ENCODE measurements around the gene CYP26A1. TPM values are rescaled to one million over a fixed set of nuclear protein-coding genes. Genes with fewer than 3 reads are reported as not detected.

Gene CYP26A1
- total RNA-seq, 1 experiment from 2014 or later = 0.17 TPM

GRCh38 chr10:93121311-93121710, 47.6 kb downstream of the CYP26A1 start:
- H4K20me1 ChIP-seq (ENCODE audit: insufficient read depth) = no peaks in the 10 kb centered on the region
- no peaks in the 10 kb centered on the region for H3K9me2 ChIP-seq (ENCODE audit: insufficient read depth)
- peaks cover 0 to 7% of the 10 kb centered on the region in 2 experiments; a peak in 2 of 4 replicates for H3K9me3 ChIP-seq (ENCODE audit: control insufficient read depth in 1 of 2, insufficient read depth in 1 of 2, low read depth in 1 of 2, low read length in 2 of 2)
- intact Hi-C loops (cut with micrococcal nuclease) = no loop called here
- ChIA-PET RAD21 (ENCODE audit: low non-redundant PET in 1 of 2, low total read pairs in 2 of 2, uncharacterized antibody in 2 of 2, unreplicated experiment in 2 of 2) (no interaction called here), POLR2A (no interaction called here), CTCF (no interaction called here)
- no peaks in the 10 kb centered on the region for H3K4me1 ChIP-seq (ENCODE audit: control insufficient read depth in 1 of 2, insufficient read depth in 2 of 2, low read length in 2 of 2)
- H3K79me2 ChIP-seq (ENCODE audit: insufficient read depth, low read length) = no peaks in the 10 kb centered on the region
- no peak for TF ChIP-seq FOSL1 (IDR thresholded peaks at IDR 0.05; ENCODE audit: low read depth)
- TF ChIP-seq POLR2A (IDR thresholded peaks at IDR 0.05; ENCODE audit: borderline replicate concordance, extremely low read depth, insufficient read depth, insufficient read length) = no peak
- TF ChIP-seq SIN3A (IDR thresholded peaks at IDR 0.05; ENCODE audit: low read depth) = no peak
- no peak for TF ChIP-seq EGR1 (IDR thresholded peaks at IDR 0.05; ENCODE audit: low read depth)
- no peak for TF ChIP-seq CBX3 (IDR thresholded peaks at IDR 0.05; ENCODE audit: low read depth)
- no peak for TF ChIP-seq RAD21 (IDR thresholded peaks at IDR 0.05; ENCODE audit: low read depth)
- H3K9ac ChIP-seq (ENCODE audit: low read length) = no peak overlapping the region
- BruUV-seq (replicated peaks) = no TSS peak
- DNase-seq (ENCODE audit: low read depth, low spot score) (no peak), ATAC-seq (no peak)
- H3K4me3 ChIP-seq (replicated peaks in 1 of 2; ENCODE audit: low read depth in 1 of 2, low read length in 2 of 2) = no peak overlapping the region
- H3K27ac ChIP-seq (ENCODE audit: low read depth, low read length) = no peak overlapping the region
- H3K36me3 ChIP-seq (ENCODE audit: control insufficient read depth in 1 of 2, insufficient read depth in 2 of 2, low read length in 2 of 2) = no peaks in the 10 kb centered on the region
- H2AFZ ChIP-seq (ENCODE audit: low read depth, low read length, poor library complexity, severe bottlenecking) = no peak overlapping the region
- H3K4me2 ChIP-seq (ENCODE audit: low read length) = no peak overlapping the region
- no peaks in the 10 kb centered on the region for H3K27me3 ChIP-seq (ENCODE audit: insufficient read depth, low read length)

DNA sequence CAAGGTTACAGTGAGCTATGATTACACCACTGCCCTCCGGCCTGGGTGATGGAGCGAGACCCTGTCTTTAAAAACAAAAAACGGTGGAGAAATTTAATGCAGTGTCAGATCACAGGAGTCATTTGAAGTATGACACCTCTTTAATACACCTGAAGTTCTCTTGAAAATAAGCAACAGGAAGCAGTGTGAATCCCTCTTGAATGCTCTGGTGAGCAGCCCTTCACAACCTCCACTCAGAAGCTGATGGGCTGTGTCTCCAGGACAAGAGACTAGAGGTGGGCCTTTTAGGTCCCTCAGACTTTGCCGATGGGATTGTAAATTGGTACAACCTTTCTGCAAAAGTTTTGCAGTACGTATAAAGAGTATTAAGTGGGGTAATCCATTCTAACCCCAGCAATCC, 50.1 kb downstream of the CYP26A1 start:
- no peaks in the 10 kb centered on the region for H3K36me3 ChIP-seq (ENCODE audit: control insufficient read depth in 1 of 2, insufficient read depth in 2 of 2, low read length in 2 of 2)
- H3K4me2 ChIP-seq (ENCODE audit: low read length) = no peak overlapping the region
- H3K9ac ChIP-seq (ENCODE audit: low read length) = no peak overlapping the region
- H3K9me3 ChIP-seq (ENCODE audit: control insufficient read depth in 1 of 2, insufficient read depth in 1 of 2, low read depth in 1 of 2, low read length in 2 of 2) = peaks cover 7 to 8% of the 10 kb centered on the region in 2 experiments; a peak in 2 of 4 replicates
- no peak overlapping the region for H2AFZ ChIP-seq (ENCODE audit: low read depth, low read length, poor library complexity, severe bottlenecking)
- no peaks in the 10 kb centered on the region for H3K4me1 ChIP-seq (ENCODE audit: control insufficient read depth in 1 of 2, insufficient read depth in 2 of 2, low read length in 2 of 2)
- DNase-seq (ENCODE audit: low read depth, low spot score) (no peak), ATAC-seq (no peak)
- no TSS peak for BruUV-seq (replicated peaks)
- H3K9me2 ChIP-seq (ENCODE audit: insufficient read depth) = no peaks in the 10 kb centered on the region
- no peaks in the 10 kb centered on the region for H4K20me1 ChIP-seq (ENCODE audit: insufficient read depth)
- POLR2A ChIA-PET = no interaction called here
- intact Hi-C loops (cut with micrococcal nuclease) = no loop called here
- TF ChIP-seq SRF (IDR thresholded peaks at IDR 0.05; ENCODE audit: low read depth) (no peak), EGR1 (IDR thresholded peaks at IDR 0.05; ENCODE audit: low read depth) (no peak), CBX3 (IDR thresholded peaks at IDR 0.05; ENCODE audit: low read depth) (no peak), EZH2phosphoT487 (IDR thresholded peaks at IDR 0.05; ENCODE audit: borderline replicate concordance) (no peak), EZH2 (IDR thresholded peaks at IDR 0.05) (no peak), RAD21 (IDR thresholded peaks at IDR 0.05; ENCODE audit: low read depth) (no peak), SIN3A (IDR thresholded peaks at IDR 0.05; ENCODE audit: low read depth) (no peak), TCF7L2 (IDR thresholded peaks at IDR 0.05; ENCODE audit: borderline replicate concordance, extremely low read depth, insufficient read depth, insufficient read length) (no peak), ELF1 (IDR thresholded peaks at IDR 0.05; ENCODE audit: borderline replicate concordance, low read depth) (no peak), JUND (IDR thresholded peaks at IDR 0.05) (no peak), SP1 (IDR thresholded peaks at IDR 0.05; ENCODE audit: low read depth) (no peak), FOSL1 (IDR thresholded peaks at IDR 0.05; ENCODE audit: low read depth) (no peak)
- TF ChIP-seq, protein P1, sequence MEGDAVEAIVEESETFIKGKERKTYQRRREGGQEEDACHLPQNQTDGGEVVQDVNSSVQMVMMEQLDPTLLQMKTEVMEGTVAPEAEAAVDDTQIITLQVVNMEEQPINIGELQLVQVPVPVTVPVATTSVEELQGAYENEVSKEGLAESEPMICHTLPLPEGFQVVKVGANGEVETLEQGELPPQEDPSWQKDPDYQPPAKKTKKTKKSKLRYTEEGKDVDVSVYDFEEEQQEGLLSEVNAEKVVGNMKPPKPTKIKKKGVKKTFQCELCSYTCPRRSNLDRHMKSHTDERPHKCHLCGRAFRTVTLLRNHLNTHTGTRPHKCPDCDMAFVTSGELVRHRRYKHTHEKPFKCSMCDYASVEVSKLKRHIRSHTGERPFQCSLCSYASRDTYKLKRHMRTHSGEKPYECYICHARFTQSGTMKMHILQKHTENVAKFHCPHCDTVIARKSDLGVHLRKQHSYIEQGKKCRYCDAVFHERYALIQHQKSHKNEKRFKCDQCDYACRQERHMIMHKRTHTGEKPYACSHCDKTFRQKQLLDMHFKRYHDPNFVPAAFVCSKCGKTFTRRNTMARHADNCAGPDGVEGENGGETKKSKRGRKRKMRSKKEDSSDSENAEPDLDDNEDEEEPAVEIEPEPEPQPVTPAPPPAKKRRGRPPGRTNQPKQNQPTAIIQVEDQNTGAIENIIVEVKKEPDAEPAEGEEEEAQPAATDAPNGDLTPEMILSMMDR (IDR thresholded peaks at IDR 0.05 in 2 of 3, conservative IDR thresholded peaks at IDR 0.05 in 1 of 3; ENCODE audit: borderline replicate concordance in 1 of 3, insufficient read depth in 1 of 3, low read depth in 2 of 3, low read length in 2 of 3) = no peak
- TF ChIP-seq, protein P2, sequence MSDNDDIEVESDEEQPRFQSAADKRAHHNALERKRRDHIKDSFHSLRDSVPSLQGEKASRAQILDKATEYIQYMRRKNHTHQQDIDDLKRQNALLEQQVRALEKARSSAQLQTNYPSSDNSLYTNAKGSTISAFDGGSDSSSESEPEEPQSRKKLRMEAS (IDR thresholded peaks at IDR 0.05) = no peak
- H3K4me3 ChIP-seq (replicated peaks in 1 of 2; ENCODE audit: low read depth in 1 of 2, low read length in 2 of 2) = no peak overlapping the region
- RAD21 ChIA-PET (ENCODE audit: low non-redundant PET in 1 of 2, low total read pairs in 2 of 2, uncharacterized antibody in 2 of 2, unreplicated experiment in 2 of 2) = no interaction called here
- no peak overlapping the region for H3K27ac ChIP-seq (ENCODE audit: low read depth, low read length)
- no peaks in the 10 kb centered on the region for H3K79me2 ChIP-seq (ENCODE audit: insufficient read depth, low read length)
- no peaks in the 10 kb centered on the region for H3K27me3 ChIP-seq (ENCODE audit: insufficient read depth, low read length)
- CTCF ChIA-PET = no interaction called here
